H9 (cell line): ENCODE measurements around the gene CFH. TPM values are rescaled to one million over a fixed set of nuclear protein-coding genes. Genes with fewer than 3 reads are reported as not detected.

Experiments used
- DNase-seq: peaks from one replicate; pipeline ENCODE4 v3.0.0-alpha.2; 2017
- H2AFZ ChIP-seq: one replicate; pipeline ENCODE4 v1.6.1; 2013; ENCODE audit warnings: mild to moderate bottlenecking, low read length, control low read depth, moderate library complexity
- H2AK5ac ChIP-seq: 2 replicates; pipeline ENCODE4 v1.6.1; 2013; ENCODE audit warnings: low read length, control low read depth, mixed read lengths; ENCODE audit not compliant: insufficient read length
- H2BK120ac ChIP-seq: one replicate; pipeline ENCODE4 v1.6.1; 2013; ENCODE audit warnings: low read depth, mild to moderate bottlenecking, low read length, control low read depth, inconsistent platforms; ENCODE audit not compliant: poor library complexity, severe bottlenecking
- H2BK12ac ChIP-seq: 2 replicates; pipeline ENCODE4 v1.6.1; 2013; ENCODE audit warnings: low read length, control low read depth, mixed read lengths, low read depth; ENCODE audit not compliant: insufficient read length
- H2BK15ac ChIP-seq: 2 replicates; pipeline ENCODE4 v1.6.1; 2013; ENCODE audit warnings: low read depth, low read length, control low read depth
- H2BK20ac ChIP-seq: one replicate; pipeline ENCODE4 v1.6.1; 2013; ENCODE audit warnings: low read depth, mild to moderate bottlenecking, low read length, control low read depth, inconsistent platforms; ENCODE audit not compliant: poor library complexity, severe bottlenecking
- H2BK5ac ChIP-seq: 2 replicates; pipeline ENCODE4 v1.6.1; 2013; ENCODE audit warnings: low read length, control low read depth, mixed read lengths; ENCODE audit not compliant: insufficient read length
- H3K14ac ChIP-seq: 2 replicates; pipeline ENCODE4 v1.6.1; 2013; ENCODE audit warnings: low read length, control low read depth; ENCODE audit not compliant: insufficient read depth
- H3K18ac ChIP-seq: 2 replicates; pipeline ENCODE4 v1.6.1; 2013; ENCODE audit warnings: low read depth, mild to moderate bottlenecking, mixed read lengths, low read length, control low read depth; ENCODE audit not compliant: insufficient read length
- H3K23ac ChIP-seq: 2 replicates; pipeline ENCODE4 v1.6.1; 2013; ENCODE audit warnings: low read length, control low read depth, mixed read lengths, low read depth; ENCODE audit not compliant: insufficient read length
- H3K23me2 ChIP-seq: 2 replicates; pipeline ENCODE4 v1.6.1; 2013; ENCODE audit warnings: low read depth, mild to moderate bottlenecking, mixed read lengths, low read length, control low read depth; ENCODE audit not compliant: insufficient read length, poor library complexity, severe bottlenecking
- H3K27ac ChIP-seq: 2 replicates; pipeline ENCODE4 v1.5.1; 2013; ENCODE audit warnings: low read length, control low read depth, mixed read lengths, low read depth; ENCODE audit not compliant: insufficient read length
- H3K27me3 ChIP-seq: 2 replicates; pipeline ENCODE4 v1.6.1; 2013; ENCODE audit warnings: low read length, control low read depth, inconsistent platforms; ENCODE audit not compliant: insufficient read depth
- H3K4ac ChIP-seq: 2 replicates; pipeline ENCODE4 v1.6.1; 2013; ENCODE audit warnings: low read depth, mild to moderate bottlenecking, control low read depth, inconsistent platforms, low read length, moderate library complexity
- H3K4me1 ChIP-seq: 2 replicates; pipeline ENCODE4 v1.6.1; 2013; ENCODE audit warnings: low read length, control low read depth, inconsistent platforms; ENCODE audit not compliant: insufficient read depth
- H3K4me2 ChIP-seq: 2 replicates; pipeline ENCODE4 v1.6.1; 2013; ENCODE audit warnings: low read length, control low read depth, mixed read lengths; ENCODE audit not compliant: insufficient read length, insufficient read depth
- H3K56ac ChIP-seq: 2 replicates; pipeline ENCODE4 v1.6.1; 2013; ENCODE audit warnings: low read depth, mild to moderate bottlenecking, mixed read lengths, low read length, control low read depth; ENCODE audit not compliant: insufficient read length
- H3K79me1 ChIP-seq: 2 replicates; pipeline ENCODE4 v1.6.1; 2013; ENCODE audit warnings: low read depth, mild to moderate bottlenecking, moderate library complexity, low read length, control low read depth, inconsistent platforms; ENCODE audit not compliant: insufficient read depth, poor library complexity, severe bottlenecking
- H3K79me2 ChIP-seq: 2 replicates; pipeline ENCODE4 v1.6.1; 2013; ENCODE audit warnings: low read length, control low read depth, inconsistent platforms; ENCODE audit not compliant: insufficient read depth
- H3K9ac ChIP-seq: 2 replicates; pipeline ENCODE4 v1.6.1; 2013; ENCODE audit warnings: low read length, control low read depth, mixed read lengths; ENCODE audit not compliant: insufficient read length; ENCODE audit errors: extremely low read depth
- H3K9me3 ChIP-seq: one replicate; pipeline ENCODE4 v1.6.1; 2013; ENCODE audit warnings: low read depth, low read length, inconsistent platforms; ENCODE audit not compliant: control insufficient read depth
- H3T11ph ChIP-seq: one replicate; pipeline ENCODE4 v1.6.1; 2013; ENCODE audit warnings: mild to moderate bottlenecking, low read length, control low read depth, inconsistent platforms
- H4K20me1 ChIP-seq: one replicate; pipeline ENCODE4 v1.6.1; 2013; ENCODE audit not compliant: control insufficient read depth, insufficient read length, insufficient read depth
- H4K5ac ChIP-seq: 2 replicates; pipeline ENCODE4 v1.6.1; 2013; ENCODE audit warnings: low read depth, mild to moderate bottlenecking, mixed read lengths, low read length, control low read depth; ENCODE audit not compliant: insufficient read length
- H4K8ac ChIP-seq: replicated peaks from 2 replicates; pipeline ENCODE4 v1.6.1; 2013; ENCODE audit warnings: low read length, control low read depth, mixed read lengths, low read depth; ENCODE audit not compliant: insufficient read length
- H4K91ac ChIP-seq: 2 replicates; pipeline ENCODE4 v1.6.1; 2013; ENCODE audit warnings: low read depth, mild to moderate bottlenecking, moderate library complexity, mixed read lengths, low read length, control low read depth; ENCODE audit not compliant: insufficient read length
- H3K27ac Mint-ChIP-seq, 3 experiments: 2 replicates in 2 of 3; 3 replicates in 1 of 3; pipeline ENCODE4 v1.8.0; 2020 to 2021; ENCODE audit warnings: mixed read lengths in 3 of 3, mild to moderate bottlenecking in 1 of 3, moderate library complexity in 1 of 3
- H3K27me3 Mint-ChIP-seq: 2 replicates; pipeline ENCODE4 v1.8.0; 2021; ENCODE audit warnings: low read depth, mild to moderate bottlenecking, moderate library complexity, mixed read lengths
- H3K36me3 Mint-ChIP-seq, 3 experiments: 2 replicates in 2 of 3; 3 replicates in 1 of 3; pipeline ENCODE4 v1.8.0; 2020 to 2021; ENCODE audit warnings: low read depth in 3 of 3, mixed read lengths in 3 of 3; ENCODE audit not compliant: insufficient read depth in 1 of 3
- H3K4me1 Mint-ChIP-seq, 2 experiments: 2 replicates each; pipeline ENCODE4 v1.8.0; 2020; ENCODE audit warnings: mixed read lengths in 2 of 2
- H3K4me3 Mint-ChIP-seq, 2 experiments: 2 replicates in 1 of 2; 3 replicates in 1 of 2; pipeline ENCODE4 v1.8.0; 2020 to 2021; ENCODE audit warnings: mild to moderate bottlenecking in 2 of 2, mixed read lengths in 2 of 2, moderate library complexity in 1 of 2
- H3K9me3 Mint-ChIP-seq, 2 experiments: 2 replicates in 1 of 2; 3 replicates in 1 of 2; pipeline ENCODE4 v1.8.0; 2020; ENCODE audit warnings: mild to moderate bottlenecking in 2 of 2, mixed read lengths in 2 of 2, moderate library complexity in 1 of 2
- total RNA-seq: library from RNA; stranded (reverse); gene quantifications from 2 replicates; pipeline ENCODE4 v1.2.1, GENCODE V29; 2021
- TF ChIP-seq, protein P1 (sequence below): fragments of 200-600 bp; sonication (generic); conservative IDR thresholded peaks from 3 replicates; pipeline ENCODE4 v1.8.0; 2021; ENCODE audit warnings: antibody characterized with exemption, mild to moderate bottlenecking

CFH gene
- total RNA-seq, 1 experiment from 2014 or later, result not detected

GRCh38 chr1:196669693-196670092 lies 17.9 kb downstream of the CFH start:
- Histone ChIP-seq H3K27ac (no peak overlapping the region), H3K23me2 (no peaks in the 10 kb centered on the region), H2AK5ac (no peak overlapping the region), H2BK120ac (no peak overlapping the region), H3K14ac (no peak overlapping the region), H3K9me3 (no peaks in the 10 kb centered on the region), H3K79me2 (no peaks in the 10 kb centered on the region), H2BK12ac (no peak overlapping the region), H4K91ac (no peak overlapping the region), H3K4me2 (no peak overlapping the region), H2AFZ (no peak overlapping the region), H3K18ac (no peak overlapping the region), H3K56ac (no peak overlapping the region), H4K8ac (no peak overlapping the region), H2BK20ac (no peak overlapping the region), H2BK5ac (no peak overlapping the region), H3K79me1 (no peaks in the 10 kb centered on the region), H3T11ph (no peak overlapping the region), H3K23ac (no peak overlapping the region), H3K4ac (no peak overlapping the region), H4K5ac (no peak overlapping the region), H2BK15ac (no peak overlapping the region), H4K20me1 (no peaks in the 10 kb centered on the region), H3K27me3 (no peaks in the 10 kb centered on the region), H3K4me1 (no peaks in the 10 kb centered on the region), H3K9ac (no peak overlapping the region)
- no peaks in the 10 kb centered on the region for H3K27me3 Mint-ChIP-seq
- H3K4me1 Mint-ChIP-seq, result no peaks in the 10 kb centered on the region
- H3K9me3 Mint-ChIP-seq, result peaks cover 12 to 13% of the 10 kb centered on the region in 2 experiments
- peaks cover 0 to 9% (median 2%) of the 10 kb centered on the region in 3 experiments; a peak in 3 of 7 replicates for H3K36me3 Mint-ChIP-seq
- no peak overlapping the region for H3K4me3 Mint-ChIP-seq
- DNase-seq, result no peak
- TF ChIP-seq, protein P1, sequence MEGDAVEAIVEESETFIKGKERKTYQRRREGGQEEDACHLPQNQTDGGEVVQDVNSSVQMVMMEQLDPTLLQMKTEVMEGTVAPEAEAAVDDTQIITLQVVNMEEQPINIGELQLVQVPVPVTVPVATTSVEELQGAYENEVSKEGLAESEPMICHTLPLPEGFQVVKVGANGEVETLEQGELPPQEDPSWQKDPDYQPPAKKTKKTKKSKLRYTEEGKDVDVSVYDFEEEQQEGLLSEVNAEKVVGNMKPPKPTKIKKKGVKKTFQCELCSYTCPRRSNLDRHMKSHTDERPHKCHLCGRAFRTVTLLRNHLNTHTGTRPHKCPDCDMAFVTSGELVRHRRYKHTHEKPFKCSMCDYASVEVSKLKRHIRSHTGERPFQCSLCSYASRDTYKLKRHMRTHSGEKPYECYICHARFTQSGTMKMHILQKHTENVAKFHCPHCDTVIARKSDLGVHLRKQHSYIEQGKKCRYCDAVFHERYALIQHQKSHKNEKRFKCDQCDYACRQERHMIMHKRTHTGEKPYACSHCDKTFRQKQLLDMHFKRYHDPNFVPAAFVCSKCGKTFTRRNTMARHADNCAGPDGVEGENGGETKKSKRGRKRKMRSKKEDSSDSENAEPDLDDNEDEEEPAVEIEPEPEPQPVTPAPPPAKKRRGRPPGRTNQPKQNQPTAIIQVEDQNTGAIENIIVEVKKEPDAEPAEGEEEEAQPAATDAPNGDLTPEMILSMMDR, result no peak
- no peak overlapping the region; a peak in 1 of 7 replicates for H3K27ac Mint-ChIP-seq
